HG03565 (cell line): ENCODE measurements around the gene DNAH12.
"Not testable (repeated sequence)": the region's sequence is repeated elsewhere in the genome, so short reads cannot be mapped to it uniquely, and the experiment has no call there.

ENCODE experiments used
- ATAC-seq: cut with Tn5 transposase; IDR thresholded peaks from one replicate; pipeline ENCODE4 v1.9.1; 2021; ENCODE audit warnings: mild to moderate bottlenecking, moderate library complexity; ENCODE audit not compliant: unreplicated experiment

The DNAH12 gene

GRCh38 chr3:57423335-57423734 lies 120.8 kb downstream of the DNAH12 start:
- no peak for ATAC-seq

GRCh38 chr3:57421336-57421735 lies 122.8 kb downstream of the DNAH12 start:
- no peak for ATAC-seq

GRCh38 chr3:57420001-57420400 lies 124.1 kb downstream of the DNAH12 start:
- no peak for ATAC-seq

GRCh38 chr3:57411715-57412114 lies 132.4 kb downstream of the DNAH12 start:
- ATAC-seq, result no peak

- no peak for ATAC-seq
Measured at GRCh38 chr3:57409471-57409870, 134.7 kb downstream of the DNAH12 start.

- no peak for ATAC-seq
Measured at GRCh38 chr3:57402675-57403074, 141.5 kb downstream of the DNAH12 start.

GRCh38 chr3:57397175-57398026 lies 146.7 kb downstream of the DNAH12 start:
- peak; percentile 95 for ATAC-seq

GRCh38 chr3:57393977-57394376 lies 150.2 kb downstream of the DNAH12 start:
- no peak for ATAC-seq

GRCh38 chr3:57391767-57392166 lies 152.4 kb downstream of the DNAH12 start:
- no peak for ATAC-seq

- no peak for ATAC-seq
Measured at GRCh38 chr3:57389271-57389670, 154.9 kb downstream of the DNAH12 start.

GRCh38 chr3:57386307-57386706 lies 157.8 kb downstream of the DNAH12 start:
- no peak for ATAC-seq

- no peak for ATAC-seq
Measured at GRCh38 chr3:57385498-57385897, 158.6 kb downstream of the DNAH12 start.

- ATAC-seq, result no peak
Measured at GRCh38 chr3:57383838-57384237, 160.3 kb downstream of the DNAH12 start.

- no peak for ATAC-seq
Measured at GRCh38 chr3:57383406-57383805, 160.7 kb downstream of the DNAH12 start.

GRCh38 chr3:57382933-57383332 lies 161.2 kb downstream of the DNAH12 start:
- ATAC-seq, result no peak

- no peak for ATAC-seq
Measured at GRCh38 chr3:57370341-57370740, 173.8 kb downstream of the DNAH12 start.

- ATAC-seq, result not testable (repeated sequence)
Measured at GRCh38 chr3:57365089-57365488, 179.1 kb downstream of the DNAH12 start.

- ATAC-seq, result not testable (repeated sequence)
Measured at GRCh38 chr3:57356275-57356674, 187.9 kb downstream of the DNAH12 start.

- no peak for ATAC-seq
Measured at GRCh38 chr3:57354768-57355167, 189.4 kb downstream of the DNAH12 start.

- ATAC-seq, result no peak
Measured at GRCh38 chr3:57350271-57350670, 193.9 kb downstream of the DNAH12 start.

GRCh38 chr3:57339071-57339642 lies 205.0 kb downstream of the DNAH12 start:
- not testable (repeated sequence) for ATAC-seq

- not testable (repeated sequence) for ATAC-seq
Measured at GRCh38 chr3:57338272-57339070, 205.7 kb downstream of the DNAH12 start.
